NCI-H345 treated with DMSO at 0.1 percent for 48 hours (cell line): ENCODE measurements around the gene VEGFB.

Source experiments
- DNase-seq: peaks from one replicate; lab custom pipeline; 2025; ENCODE audit not compliant: unreplicated experiment; lab: John Stamatoyannopoulos, UW

The VEGFB gene

DNA sequence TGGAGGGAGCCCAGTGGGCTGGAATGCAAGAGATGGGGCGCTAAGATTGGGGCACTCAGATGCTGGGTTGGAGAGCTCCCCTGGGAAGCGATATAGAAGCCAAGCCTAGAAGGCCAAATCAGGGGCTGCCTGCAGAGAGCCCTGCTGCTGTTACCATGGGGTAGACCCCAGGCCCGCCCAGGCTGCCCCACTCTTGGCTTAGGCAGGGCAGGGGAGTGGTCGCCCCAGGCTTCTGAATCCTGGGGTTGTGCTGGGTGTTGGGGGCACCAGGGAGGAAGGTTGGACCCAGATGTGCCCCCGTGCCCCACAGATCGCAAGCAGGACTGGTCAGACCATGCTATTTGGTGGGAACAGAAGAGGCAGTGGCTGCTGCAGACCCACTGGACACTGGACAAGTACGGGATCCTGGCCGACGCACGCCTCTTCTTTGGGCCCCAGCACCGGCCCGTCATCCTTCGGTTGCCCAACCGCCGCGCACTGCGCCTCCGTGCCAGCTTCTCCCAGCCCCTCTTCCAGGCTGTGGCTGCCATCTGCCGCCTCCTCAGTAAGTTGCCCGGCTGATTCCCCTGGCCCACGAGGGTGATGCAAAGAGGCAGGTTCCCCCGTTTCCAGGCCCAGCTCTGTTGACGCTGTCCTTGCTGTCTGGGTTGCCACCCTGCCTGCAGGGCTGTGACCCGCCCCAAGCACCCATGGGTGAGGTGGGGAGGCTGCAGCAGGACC, 23.9 kb upstream of the VEGFB start:
- DNase-seq, result no peak

DNA sequence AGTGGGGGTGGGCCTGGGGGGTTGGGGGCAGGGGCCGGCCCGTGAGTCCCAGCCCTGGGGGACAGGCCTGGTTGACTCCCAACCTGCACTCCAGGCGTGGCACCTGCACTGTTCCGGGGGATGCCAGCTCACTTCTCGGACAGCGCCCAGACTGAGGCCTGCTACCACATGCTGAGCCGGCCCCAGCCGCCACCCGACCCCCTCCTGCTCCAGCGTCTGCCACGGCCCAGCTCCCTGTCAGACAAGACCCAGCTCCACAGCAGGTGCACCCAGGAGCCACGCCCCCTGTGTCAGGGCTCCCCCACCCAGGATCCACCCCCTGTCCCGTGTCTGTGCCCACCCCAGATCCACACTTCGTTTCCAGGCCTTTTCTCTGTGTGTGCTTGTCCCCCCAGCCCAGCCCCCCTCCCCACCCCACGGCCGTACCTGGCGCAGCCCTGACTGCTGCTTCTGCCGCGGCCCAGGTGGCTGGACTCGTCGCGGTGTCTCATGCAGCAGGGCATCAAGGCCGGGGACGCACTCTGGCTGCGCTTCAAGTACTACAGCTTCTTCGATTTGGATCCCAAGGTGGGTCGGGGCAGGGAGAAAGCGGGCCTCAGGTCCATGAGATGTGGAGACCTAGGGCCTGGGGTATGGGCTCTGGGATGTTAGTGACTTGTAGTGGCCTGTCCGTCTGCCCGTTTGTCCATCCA, 23.1 kb upstream of the VEGFB start:
- no peak for DNase-seq

DNA sequence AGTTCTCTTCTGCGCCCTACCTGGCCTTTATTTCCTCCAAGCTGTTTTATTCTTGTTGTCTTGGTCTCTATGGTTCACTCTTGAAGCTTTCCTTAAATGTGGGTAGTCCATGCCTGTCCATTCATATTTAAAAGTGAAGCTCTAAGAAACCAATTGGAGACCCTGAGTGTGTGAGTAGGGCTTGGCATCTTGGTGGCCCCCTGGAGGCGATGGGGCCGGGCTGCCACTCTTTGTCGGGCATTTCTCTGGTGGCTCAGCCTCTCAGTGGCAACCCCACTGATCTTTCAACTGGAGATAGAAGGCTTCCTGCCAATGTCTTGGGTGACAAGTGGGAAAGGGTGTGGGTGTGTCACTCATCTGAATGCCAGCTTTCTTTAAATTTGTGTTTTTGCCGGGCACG, 17.5 kb upstream of the VEGFB start:
- no peak for DNase-seq

DNA sequence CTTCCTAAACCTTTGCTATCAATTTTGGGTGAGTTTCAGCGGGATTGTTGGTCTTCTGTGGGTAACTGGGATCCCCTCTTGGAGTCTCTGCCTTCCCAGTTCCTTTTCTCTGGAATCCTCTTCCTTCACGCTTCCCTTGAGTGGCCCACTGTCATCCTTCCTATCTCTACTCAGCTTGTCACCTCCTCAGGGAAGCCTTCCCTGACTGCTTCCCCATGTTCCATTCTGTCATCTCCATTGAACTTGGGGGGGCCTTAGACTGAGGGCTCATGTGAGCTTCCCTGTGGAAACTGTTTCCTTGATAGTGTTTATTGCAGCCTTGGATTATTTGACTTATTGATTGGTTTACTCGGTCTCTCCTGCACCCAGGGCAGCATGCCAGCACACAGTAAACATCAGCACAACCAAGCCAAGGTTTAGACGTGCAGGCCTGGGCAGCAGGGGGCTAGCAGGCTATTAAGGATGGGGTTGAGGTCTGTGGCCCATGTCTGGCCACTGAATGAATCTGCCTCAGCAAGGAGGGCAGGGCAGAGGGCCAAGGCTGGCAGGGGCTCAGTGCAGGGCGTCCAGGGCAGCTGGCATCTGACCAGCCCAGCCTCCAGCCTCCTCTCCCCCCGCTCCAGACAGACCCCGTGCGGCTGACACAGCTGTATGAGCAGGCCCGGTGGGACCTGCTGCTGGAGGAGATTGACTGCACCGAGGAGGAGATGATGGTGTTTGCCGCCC, 15.6 kb upstream of the VEGFB start:
- DNase-seq, result no peak

DNA sequence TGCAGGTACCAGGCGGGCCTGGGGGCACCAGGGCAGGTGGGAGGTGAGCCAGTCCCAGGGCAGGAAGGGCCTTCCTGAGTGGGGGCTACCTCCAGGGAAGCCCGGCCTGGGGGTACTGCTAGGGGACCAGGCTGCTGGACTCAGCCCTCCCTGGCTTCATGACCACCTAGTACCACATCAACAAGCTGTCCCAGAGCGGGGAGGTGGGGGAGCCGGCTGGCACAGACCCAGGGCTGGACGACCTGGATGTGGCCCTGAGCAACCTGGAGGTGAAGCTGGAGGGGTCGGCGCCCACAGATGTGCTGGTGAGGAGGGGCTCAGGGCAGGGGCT, 15.1 kb upstream of the VEGFB start:
- DNase-seq, result no peak

DNA sequence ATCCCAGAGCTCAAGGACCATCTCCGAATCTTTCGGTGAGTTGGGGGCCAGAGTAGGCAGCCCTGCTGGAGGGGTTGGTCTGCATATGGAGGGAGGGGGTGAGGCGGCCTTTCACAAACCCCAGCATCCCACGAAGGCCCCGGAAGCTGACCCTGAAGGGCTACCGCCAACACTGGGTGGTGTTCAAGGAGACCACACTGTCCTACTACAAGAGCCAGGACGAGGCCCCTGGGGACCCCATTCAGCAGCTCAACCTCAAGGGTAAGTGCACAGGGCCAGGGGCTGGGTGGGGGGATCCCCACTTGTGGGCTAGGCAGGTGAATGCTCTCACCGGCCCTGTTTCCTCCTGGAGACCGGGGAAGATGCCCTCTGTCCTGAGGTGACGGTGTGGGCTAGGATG, 14.6 kb upstream of the VEGFB start:
- DNase-seq, result no peak

DNA sequence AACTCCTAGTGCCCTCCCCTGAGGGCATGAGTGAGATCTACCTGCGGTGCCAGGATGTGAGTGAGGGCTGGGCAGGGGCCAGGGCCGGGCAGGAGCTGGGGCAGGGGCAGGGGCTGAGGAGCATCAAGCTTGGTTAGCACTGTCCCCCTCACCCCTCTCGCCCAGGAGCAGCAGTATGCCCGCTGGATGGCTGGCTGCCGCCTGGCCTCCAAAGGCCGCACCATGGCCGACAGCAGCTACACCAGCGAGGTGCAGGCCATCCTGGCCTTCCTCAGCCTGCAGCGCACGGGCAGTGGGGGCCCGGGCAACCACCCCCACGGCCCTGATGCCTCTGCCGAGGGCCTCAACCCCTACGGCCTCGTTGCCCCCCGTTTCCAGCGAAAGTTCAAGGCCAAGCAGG, 14.1 kb upstream of the VEGFB start:
- DNase-seq, result no peak

DNA sequence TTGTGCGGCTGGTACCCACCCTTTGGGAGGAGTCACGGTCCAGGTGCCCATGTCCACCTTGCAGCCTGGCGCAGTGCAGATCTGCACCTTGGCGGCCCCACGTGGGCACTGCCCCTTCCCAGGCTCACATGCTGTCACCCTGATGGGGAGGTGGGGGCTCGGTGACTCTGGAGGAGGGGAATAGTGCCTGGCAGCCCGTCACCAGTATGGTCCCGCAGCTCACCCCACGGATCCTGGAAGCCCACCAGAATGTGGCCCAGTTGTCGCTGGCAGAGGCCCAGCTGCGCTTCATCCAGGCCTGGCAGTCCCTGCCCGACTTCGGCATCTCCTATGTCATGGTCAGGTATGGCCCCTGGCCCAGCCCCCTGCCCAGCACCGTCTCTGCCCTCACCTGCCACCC, 13.6 kb upstream of the VEGFB start:
- no peak for DNase-seq

DNA sequence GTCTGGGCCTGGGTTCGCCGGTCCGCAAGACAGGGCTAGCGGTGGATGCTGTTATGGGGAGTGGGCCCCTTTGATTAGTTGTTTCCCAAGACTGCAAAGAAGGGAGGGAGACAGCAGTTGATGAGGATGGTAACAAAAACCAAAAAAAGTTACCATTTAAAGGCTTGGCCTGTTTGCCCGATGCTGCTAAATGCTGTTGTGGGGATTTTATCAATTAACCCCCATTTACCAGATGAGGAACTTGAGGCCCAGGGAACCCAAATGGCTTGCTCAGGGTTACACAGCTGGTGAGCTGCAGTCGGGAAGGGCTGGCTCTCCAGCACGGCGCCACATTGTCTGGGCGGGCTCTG, 11.8 kb upstream of the VEGFB start:
- DNase-seq, result no peak

DNA sequence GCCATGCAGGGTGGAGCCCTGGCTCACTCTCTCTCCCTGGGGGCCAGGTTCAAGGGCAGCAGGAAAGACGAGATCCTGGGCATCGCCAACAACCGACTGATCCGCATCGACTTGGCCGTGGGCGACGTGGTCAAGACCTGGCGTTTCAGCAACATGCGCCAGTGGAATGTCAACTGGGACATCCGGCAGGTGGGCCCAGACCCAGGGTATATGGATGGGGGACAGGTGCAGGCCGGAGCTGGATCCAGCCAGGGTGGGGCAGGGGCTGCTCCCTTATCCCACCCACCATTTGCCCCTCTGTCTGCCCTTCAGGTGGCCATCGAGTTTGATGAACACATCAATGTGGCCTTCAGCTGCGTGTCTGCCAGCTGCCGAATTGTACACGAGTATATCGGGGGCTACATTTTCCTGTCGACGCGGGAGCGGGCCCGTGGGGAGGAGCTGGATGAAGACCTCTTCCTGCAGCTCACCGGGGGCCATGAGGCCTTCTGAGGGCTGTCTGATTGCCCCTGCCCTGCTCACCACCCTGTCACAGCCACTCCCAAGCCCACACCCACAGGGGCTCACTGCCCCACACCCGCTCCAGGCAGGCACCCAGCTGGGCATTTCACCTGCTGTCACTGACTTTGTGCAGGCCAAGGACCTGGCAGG, 11.3 kb upstream of the VEGFB start:
- no peak for DNase-seq

DNA sequence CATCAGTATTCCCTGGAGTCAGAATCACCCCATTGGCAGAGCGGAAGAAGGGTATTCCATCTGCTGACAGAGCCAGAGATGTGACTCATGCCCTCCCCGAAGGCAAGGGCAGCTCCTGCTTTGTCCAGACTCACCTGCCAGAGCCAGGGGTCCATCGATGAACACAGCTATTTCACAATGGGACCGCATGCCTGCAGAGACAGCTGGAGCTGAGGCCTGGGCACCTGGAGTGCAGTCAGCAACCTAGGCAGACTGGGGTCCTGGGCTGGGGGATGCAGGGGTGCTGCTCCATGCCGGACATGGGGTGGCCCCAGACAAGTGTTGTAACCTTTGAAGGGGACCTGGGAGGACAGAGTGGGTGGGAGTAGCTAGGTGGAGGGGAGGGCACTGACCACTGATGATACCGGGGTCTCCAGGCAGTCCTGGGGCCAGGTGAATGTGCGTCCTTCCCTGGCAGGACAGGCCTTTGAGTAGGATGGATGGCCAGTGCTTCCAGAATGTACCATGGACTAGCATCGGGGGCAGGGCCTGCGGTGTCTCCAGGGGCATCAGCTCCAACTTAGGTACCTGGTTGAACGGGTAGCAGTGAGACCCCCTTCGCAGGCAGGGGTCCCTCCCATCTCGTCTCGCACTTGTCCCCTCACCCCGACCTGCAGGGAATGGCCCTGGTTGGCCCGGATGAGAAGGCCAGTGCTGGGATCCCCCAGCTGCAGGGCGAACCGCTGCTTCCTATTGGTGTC, 10.1 kb upstream of the VEGFB start:
- no peak for DNase-seq

DNA sequence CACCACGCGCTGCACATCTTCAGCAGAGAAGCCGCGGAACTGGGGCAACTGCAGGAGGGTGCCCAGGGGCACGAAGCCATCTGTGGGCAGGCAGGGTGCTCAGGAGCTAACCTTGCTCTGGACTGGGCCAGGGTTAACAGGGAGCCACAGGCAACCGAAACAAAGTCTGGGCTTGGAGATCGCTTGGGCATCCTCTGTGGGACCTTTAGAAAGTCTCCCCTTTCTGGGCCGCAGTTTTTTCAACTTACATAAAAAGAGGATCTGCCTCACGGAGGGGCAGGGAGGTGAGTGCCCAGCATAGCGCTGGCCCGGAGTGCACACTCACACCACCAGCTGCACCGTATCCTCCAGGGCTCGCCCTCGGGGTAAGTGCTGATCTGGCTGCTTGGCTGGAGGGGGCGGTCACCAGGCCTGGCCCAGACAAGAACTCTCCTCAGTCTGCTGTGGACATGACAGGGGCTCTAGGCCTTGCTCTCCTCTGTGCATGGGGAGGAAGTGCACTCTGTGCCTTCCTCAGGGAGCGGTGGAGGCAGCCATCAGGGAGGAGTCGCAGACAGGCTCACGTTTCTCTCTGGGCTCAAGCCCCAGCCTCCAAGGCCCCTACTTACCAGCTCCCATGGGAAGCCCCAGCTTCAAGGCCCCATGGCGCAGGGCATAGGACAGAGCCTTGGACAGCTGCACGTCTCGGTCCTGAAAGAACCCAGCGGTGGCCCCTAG, 9.3 kb upstream of the VEGFB start:
- DNase-seq, result no peak

DNA sequence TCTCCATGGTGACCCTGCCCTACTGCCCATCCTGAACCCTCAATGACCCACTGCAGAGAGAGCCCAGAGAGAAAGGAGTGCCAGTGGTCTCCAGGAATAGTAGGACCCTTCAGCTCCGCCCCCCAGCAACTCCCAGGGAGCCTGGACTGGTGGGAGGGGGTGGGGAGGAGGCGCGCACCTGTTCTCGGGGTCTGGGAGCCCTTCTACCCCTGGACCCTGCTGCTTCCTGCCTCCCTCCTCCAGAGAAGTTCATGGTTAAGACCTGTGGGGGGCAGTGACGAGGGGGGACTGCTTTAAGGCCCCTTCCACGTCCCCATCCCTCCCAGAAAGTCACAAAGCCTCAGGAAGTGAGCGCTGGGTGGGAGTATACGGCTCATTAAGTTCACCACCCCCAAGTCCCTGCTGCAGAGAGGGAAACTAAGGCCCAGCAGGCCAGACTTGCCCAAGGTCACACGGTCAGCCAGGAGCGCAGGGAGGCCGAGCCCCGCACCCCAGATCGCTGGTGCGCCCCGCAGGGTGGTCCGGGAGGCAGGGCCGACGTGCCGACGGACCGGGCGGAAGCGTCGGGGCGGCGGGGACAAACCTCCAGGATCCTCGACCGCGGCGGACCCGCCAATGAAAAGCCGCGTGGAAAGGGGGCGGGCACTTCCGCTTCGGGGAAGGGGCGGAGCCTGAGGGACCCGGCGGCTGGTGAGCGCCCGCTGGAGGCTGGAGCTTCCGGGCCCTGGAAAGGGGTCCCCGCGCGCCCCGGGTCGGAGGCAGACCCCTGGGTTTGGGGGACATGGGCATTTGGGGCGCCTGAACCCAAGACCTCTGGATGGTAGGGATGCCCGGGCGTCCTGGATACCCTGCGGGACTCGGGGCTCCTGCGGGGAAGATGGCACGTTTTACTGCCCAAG, 8.5 kb upstream of the VEGFB start, which contains the start of the genes NUDT22 and TRPT1:
Gene NUDT22 (plus strand): TSS at position 667 of the 899 bp plus-strand sequence. CDS start 379 bp downstream, outside the sequence.
Gene TRPT1 (minus strand): TSS at position 579 of the 899 bp plus-strand sequence. CDS start 326 bp downstream, at position 253.
- DNase-seq, result peak; percentile 72

DNA sequence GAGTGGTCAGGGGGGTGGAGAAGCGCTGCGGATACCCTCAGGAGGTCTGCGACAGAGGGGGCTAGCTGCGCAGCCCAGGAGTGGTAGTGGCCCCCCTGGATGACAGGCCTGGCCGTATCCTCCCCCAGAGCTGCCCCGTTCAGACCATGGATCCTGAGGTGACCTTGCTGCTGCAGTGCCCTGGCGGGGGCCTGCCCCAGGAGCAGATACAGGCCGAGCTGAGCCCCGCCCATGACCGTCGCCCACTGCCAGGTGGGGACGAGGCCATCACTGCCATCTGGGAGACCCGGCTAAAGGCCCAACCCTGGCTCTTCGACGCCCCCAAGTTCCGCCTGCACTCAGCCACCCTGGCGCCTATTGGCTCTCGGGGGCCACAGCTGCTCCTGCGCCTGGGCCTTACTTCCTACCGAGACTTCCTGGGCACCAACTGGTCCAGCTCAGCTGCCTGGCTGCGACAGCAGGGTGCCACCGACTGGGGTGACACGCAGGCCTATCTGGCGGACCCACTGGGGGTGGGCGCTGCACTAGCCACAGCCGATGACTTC, 7.8 kb upstream of the VEGFB start:
- peak; percentile 18 for DNase-seq

DNA sequence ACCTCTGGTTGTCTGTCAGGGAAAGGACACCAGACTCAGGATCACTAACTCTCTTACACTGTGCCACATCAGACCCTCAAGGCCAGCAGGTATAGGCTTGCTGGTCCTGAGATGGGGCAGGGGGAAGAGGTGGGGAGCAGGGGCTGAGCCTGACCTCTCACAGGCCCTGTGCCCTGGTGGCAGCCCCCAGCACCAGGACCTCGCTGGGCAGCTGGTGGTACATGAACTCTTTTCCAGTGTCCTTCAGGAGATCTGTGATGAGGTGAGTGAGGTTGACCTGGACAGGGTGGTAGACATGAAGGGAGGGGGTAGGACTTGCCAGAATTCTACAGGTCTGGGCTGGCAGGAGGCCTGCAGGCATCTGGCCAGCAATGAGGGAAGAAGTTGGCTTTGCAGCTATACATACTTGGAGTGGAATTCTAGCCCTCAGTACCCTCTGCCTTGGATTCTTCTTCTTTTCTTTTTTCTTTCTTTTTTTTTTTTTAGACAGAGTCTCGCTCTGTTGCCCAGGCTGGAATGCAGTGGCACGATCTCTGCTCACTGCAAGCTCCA, 6.9 kb upstream of the VEGFB start:
- no peak for DNase-seq

DNA sequence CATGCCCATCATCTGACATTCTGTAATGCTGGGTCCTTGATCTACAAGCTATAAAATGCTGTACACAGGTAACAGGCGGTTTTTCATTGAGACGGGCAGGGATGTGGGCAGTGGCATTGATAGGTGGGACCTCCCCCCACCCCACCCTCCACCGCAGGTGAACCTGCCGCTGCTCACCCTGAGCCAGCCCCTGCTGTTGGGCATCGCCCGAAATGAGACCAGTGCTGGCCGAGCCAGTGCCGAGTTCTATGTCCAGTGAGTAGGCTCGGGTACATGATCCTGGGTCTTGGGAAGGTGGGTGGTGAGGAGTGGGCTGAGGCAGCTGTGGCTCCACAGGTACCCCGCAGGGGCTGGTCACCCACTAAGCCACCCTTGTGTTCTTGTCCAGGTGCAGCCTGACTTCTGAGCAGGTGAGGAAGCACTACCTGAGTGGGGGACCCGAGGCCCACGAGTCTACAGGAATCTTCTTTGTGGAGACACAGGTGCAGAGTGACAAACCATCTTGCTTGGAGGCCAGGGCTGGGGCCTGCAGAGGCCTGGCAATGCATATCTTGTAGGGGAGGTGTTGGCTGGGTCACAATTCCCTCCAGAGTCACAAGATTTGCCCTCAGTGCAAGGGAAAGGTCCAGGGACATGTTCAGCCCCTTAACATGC, 5.2 kb upstream of the VEGFB start:
- no peak for DNase-seq

DNA sequence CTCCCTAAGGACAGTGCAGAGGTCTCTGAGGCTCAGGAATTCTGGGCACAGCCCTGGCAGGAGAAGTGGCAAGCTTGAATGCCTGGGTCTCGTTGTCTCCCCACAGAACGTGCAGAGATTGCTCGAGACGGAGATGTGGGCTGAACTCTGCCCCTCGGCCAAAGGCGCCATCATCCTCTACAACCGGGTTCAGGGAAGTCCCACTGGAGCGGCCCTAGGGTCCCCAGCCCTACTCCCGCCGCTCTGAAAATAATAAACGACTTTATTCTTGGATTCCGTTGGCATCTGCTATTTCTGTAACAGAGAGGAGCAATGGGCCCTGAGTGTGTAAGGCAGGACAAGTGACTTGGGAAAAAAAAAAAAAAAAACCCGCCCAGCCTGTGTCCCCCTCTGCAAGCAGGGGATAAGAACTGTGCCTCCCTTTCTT, 4.6 kb upstream of the VEGFB start:
- DNase-seq, result no peak
